Loucy (cell line): ENCODE results near the gene KCNQ5.

Experiments used
- EZH2phosphoT487 ChIP-seq: fragments of 200-600 bp; IDR thresholded peaks from 2 replicates; pipeline ENCODE4 v1.6.1; 2018; ENCODE audit warnings: antibody characterized with exemption, mild to moderate bottlenecking, moderate library complexity, borderline replicate concordance
- TF ChIP-seq, protein P1 (sequence below): fragments of 200-600 bp; sonication (generic); conservative IDR thresholded peaks from 2 replicates; pipeline ENCODE4 v1.5.1; 2014; ENCODE audit warnings: mild to moderate bottlenecking, antibody characterized with exemption, low read length

DNA sequence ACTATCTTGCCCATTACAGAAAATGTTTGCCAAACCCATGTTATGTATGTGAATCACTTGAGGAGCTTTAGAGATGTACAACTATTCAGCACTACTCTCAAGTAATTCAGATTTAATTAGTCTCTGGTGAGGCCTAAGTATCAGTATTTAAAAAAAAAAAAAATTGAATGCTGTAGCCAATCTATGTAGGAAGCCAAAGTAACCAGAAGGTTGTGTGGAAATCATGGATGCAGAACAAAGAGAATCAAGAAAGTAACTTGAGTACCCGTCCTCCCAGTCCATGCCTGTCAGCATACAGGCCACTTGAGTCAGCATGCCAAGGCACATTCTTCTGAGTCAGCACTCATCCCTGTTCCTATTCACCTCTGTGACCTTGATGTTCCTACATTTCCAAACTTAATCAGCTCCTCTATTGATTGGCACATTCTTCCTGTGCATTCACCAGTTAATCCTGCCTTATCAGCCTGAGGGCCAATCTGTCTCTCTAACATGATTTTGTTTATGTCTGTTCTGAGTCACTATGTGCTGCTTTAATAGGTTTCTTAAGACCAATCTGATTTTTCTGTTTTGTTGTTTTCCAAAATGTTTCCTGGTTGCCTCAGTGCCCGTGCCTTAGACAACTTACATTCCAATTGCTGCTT lies 165.6 kb downstream of the KCNQ5 start:
- TF ChIP-seq, protein P1, sequence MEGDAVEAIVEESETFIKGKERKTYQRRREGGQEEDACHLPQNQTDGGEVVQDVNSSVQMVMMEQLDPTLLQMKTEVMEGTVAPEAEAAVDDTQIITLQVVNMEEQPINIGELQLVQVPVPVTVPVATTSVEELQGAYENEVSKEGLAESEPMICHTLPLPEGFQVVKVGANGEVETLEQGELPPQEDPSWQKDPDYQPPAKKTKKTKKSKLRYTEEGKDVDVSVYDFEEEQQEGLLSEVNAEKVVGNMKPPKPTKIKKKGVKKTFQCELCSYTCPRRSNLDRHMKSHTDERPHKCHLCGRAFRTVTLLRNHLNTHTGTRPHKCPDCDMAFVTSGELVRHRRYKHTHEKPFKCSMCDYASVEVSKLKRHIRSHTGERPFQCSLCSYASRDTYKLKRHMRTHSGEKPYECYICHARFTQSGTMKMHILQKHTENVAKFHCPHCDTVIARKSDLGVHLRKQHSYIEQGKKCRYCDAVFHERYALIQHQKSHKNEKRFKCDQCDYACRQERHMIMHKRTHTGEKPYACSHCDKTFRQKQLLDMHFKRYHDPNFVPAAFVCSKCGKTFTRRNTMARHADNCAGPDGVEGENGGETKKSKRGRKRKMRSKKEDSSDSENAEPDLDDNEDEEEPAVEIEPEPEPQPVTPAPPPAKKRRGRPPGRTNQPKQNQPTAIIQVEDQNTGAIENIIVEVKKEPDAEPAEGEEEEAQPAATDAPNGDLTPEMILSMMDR: no peak
- TF ChIP-seq EZH2phosphoT487: no peak
